ENCODE data around the gene HHAT. TPM values are rescaled to one million over a fixed set of nuclear protein-coding genes. Genes with fewer than 3 reads are reported as not detected.

The HHAT gene
- polyA plus RNA-seq, 2 of the 4 experiments (the other 2 are of a cell fraction) = 3.8 to 4.5 TPM

DNA sequence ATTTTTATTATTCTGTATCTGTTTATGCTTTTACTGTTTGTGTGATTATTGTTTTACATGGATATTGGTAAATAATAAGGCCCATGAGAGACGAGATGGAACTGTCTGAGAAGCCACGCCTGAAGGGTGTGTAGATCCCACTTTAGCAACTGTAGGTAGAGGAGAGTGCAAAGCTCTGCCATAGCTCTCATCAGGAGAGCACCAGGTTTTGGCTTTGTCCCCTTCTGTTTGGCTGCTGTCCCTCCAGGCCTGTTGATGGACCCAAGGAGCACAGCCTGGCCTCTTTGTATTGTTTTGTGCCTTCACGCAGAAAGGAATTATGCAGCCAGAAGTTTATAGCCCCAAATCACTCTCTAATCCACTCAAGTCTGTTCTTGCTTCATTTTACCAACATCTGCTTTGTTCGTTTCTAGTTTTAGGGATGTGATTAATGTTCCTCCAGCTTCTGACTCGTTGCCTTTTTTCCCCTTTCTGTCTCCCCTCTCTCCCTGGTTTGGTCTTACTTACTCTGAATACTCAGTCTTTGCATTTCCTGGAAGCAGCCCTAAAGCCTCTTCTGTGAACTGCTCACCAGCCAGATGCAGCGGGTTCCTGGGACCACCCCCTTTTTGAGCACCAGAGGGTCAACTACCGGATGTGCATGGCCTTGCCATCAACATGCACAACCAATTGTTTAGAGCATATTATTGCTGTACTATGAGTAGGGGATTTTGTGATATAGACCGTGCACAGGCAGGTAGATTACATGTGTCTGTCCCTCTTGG lies 127.3 kb downstream of the HHAT start:
- H3K4me3 ChIP-seq = no peak overlapping the region
- FAIRE-seq (no peak), DNase-seq (ENCODE audit: low read depth in 1 of 2, low spot score in 1 of 2) (no peak), ATAC-seq (no peak)
- H3K4me1 ChIP-seq = no peaks in the 10 kb centered on the region
- WGBS (ENCODE audit: missing lambda C conversion rate) = 53% methylated on average over 8 of the region's 8 CpGs
- ChIA-PET CTCF (interaction anchor here (0.5 to 4.5 kb wide), 7 partner anchors 8 to 1871 kb away, joined by 3 to 33 read pairs (median 4); partner anchors contain the start of gene KCNH1), POLR2A (no interaction called here)
- no peak overlapping the region for H3K27ac ChIP-seq
- no peaks in the 10 kb centered on the region for H3K9me3 ChIP-seq
- no peak overlapping the region for H3K4me2 ChIP-seq
- TF ChIP-seq MAZ (IDR thresholded peaks at IDR 0.05; ENCODE audit: borderline replicate concordance, low read depth, low read length) (no peak), CHD4 (IDR thresholded peaks at IDR 0.05; ENCODE audit: borderline replicate concordance) (no peak), JUNB (IDR thresholded peaks at IDR 0.05) (no peak), CHD2 (IDR thresholded peaks at IDR 0.05; ENCODE audit: low read length, partially characterized antibody) (no peak), HDAC2 (IDR thresholded peaks at IDR 0.05) (no peak), RAD21 (conservative IDR thresholded peaks at IDR 0.05 in 1 of 2, IDR thresholded peaks at IDR 0.05 in 1 of 2) (no peak), NR3C1 (IDR thresholded peaks at IDR 0.05) (no peak), SMC3 (IDR thresholded peaks at IDR 0.05) (no peak), NFE2L2 (conservative IDR thresholded peaks at IDR 0.05; ENCODE audit: low read length) (no peak), TP53 (CRISPR knock-in tag; IDR thresholded peaks at IDR 0.05) (no peak), EHMT2 (IDR thresholded peaks at IDR 0.05; ENCODE audit: low read depth) (no peak), E2F6 (IDR thresholded peaks at IDR 0.05; ENCODE audit: borderline replicate concordance, low read depth) (no peak), REST (IDR thresholded peaks at IDR 0.05) (no peak), ZSCAN20 (CRISPR knock-in tag; IDR thresholded peaks at IDR 0.05) (no peak), SREBF2 (IDR thresholded peaks at IDR 0.05) (no peak)

DNA sequence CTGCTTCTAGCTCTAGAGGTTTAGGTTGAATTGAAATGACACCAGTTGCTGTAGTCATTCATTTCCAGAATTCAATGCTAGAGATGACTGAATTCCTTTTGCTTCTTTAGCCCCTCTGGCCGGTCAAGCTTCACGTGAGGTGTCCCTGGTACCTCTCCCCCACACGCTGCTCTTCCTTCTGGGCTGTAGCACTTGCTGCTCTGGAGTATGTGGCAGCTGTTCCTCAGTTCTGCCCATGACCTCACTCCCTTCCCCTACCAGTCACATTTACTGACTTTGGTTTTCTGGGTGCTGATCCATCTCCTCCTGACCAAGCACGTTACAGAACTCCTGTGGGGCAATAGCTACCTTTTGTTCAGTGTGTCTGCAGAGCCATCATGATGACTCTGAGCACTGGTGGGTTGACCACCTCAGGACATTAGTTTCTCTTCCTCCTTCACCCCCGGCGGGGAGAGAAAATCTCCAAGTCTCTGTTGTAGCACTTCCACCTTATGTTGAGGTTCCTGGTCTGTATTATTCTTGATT lies 128.1 kb downstream of the HHAT start:
- 63% methylated on average over 6 of the region's 6 CpGs for WGBS (ENCODE audit: missing lambda C conversion rate)
- no peak for DNase-seq (ENCODE audit: low read depth in 1 of 2, low spot score in 1 of 2)
- no peaks in the 10 kb centered on the region for H3K9me3 ChIP-seq
- no peaks in the 10 kb centered on the region for H3K4me1 ChIP-seq
- no peak overlapping the region for H3K4me2 ChIP-seq
- ChIA-PET POLR2A (no interaction called here), CTCF (interaction anchor here (0.6 to 4.5 kb wide), 6 partner anchors 9 to 679 kb away, joined by 3 to 33 read pairs (median 9); partner anchors contain the start of gene KCNH1)
- FAIRE-seq = no peak
- ATAC-seq = no peak
- H3K27ac ChIP-seq = no peak overlapping the region
- no peak overlapping the region for H3K4me3 ChIP-seq
- TF ChIP-seq KDM5A (IDR thresholded peaks at IDR 0.05) = no peak
- no peak for TF ChIP-seq HOXB5 (CRISPR knock-in tag; IDR thresholded peaks at IDR 0.05)
- no peak for TF ChIP-seq JUN (IDR thresholded peaks at IDR 0.05)
- TF ChIP-seq TP53 (CRISPR knock-in tag; IDR thresholded peaks at IDR 0.05) = no peak
- no peak for TF ChIP-seq BCL3 (IDR thresholded peaks at IDR 0.05)
- no peak for TF ChIP-seq JUNB (IDR thresholded peaks at IDR 0.05)
- TF ChIP-seq HDAC2 (IDR thresholded peaks at IDR 0.05) = no peak
- no peak for TF ChIP-seq FOXS1 (CRISPR knock-in tag; IDR thresholded peaks at IDR 0.05)
- no peak for TF ChIP-seq CBX2 (IDR thresholded peaks at IDR 0.05; ENCODE audit: borderline replicate concordance, low read depth)
- TF ChIP-seq NFE2L2 (conservative IDR thresholded peaks at IDR 0.05; ENCODE audit: low read length) = no peak
- TF ChIP-seq, protein P1, sequence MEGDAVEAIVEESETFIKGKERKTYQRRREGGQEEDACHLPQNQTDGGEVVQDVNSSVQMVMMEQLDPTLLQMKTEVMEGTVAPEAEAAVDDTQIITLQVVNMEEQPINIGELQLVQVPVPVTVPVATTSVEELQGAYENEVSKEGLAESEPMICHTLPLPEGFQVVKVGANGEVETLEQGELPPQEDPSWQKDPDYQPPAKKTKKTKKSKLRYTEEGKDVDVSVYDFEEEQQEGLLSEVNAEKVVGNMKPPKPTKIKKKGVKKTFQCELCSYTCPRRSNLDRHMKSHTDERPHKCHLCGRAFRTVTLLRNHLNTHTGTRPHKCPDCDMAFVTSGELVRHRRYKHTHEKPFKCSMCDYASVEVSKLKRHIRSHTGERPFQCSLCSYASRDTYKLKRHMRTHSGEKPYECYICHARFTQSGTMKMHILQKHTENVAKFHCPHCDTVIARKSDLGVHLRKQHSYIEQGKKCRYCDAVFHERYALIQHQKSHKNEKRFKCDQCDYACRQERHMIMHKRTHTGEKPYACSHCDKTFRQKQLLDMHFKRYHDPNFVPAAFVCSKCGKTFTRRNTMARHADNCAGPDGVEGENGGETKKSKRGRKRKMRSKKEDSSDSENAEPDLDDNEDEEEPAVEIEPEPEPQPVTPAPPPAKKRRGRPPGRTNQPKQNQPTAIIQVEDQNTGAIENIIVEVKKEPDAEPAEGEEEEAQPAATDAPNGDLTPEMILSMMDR (IDR thresholded peaks at IDR 0.05) = no peak
- TF ChIP-seq RFX5 (IDR thresholded peaks at IDR 0.05) = no peak
- no peak for TF ChIP-seq FOSL2 (IDR thresholded peaks at IDR 0.05)
- TF ChIP-seq FOSL2 (CRISPR knock-in tag; IDR thresholded peaks at IDR 0.05) = no peak
- TF ChIP-seq, protein P2, sequence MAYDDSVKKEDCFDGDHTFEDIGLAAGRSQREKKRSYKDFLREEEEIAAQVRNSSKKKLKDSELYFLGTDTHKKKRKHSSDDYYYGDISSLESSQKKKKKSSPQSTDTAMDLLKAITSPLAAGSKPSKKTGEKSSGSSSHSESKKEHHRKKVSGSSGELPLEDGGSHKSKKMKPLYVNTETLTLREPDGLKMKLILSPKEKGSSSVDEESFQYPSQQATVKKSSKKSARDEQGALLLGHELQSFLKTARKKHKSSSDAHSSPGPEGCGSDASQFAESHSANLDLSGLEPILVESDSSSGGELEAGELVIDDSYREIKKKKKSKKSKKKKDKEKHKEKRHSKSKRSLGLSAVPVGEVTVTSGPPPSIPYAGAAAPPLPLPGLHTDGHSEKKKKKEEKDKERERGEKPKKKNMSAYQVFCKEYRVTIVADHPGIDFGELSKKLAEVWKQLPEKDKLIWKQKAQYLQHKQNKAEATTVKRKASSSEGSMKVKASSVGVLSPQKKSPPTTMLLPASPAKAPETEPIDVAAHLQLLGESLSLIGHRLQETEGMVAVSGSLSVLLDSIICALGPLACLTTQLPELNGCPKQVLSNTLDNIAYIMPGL (CRISPR knock-in tag; IDR thresholded peaks at IDR 0.05; ENCODE audit: borderline replicate concordance) = no peak
- no peak for TF ChIP-seq NPAS2 (CRISPR knock-in tag; IDR thresholded peaks at IDR 0.05; ENCODE audit: borderline replicate concordance)
- no peak for TF ChIP-seq CHD4 (IDR thresholded peaks at IDR 0.05; ENCODE audit: borderline replicate concordance)
- TF ChIP-seq ESRRA (IDR thresholded peaks at IDR 0.05; ENCODE audit: borderline replicate concordance, low read length) = no peak
